ENCODE data around the gene FSTL4. TPM values are rescaled to one million over a fixed set of nuclear protein-coding genes. Genes with fewer than 3 reads are reported as not detected.

The FSTL4 gene
- total and polyA plus RNA-seq, 2 experiments from 2014 or later, result 1.4 to 2.8 TPM

DNA sequence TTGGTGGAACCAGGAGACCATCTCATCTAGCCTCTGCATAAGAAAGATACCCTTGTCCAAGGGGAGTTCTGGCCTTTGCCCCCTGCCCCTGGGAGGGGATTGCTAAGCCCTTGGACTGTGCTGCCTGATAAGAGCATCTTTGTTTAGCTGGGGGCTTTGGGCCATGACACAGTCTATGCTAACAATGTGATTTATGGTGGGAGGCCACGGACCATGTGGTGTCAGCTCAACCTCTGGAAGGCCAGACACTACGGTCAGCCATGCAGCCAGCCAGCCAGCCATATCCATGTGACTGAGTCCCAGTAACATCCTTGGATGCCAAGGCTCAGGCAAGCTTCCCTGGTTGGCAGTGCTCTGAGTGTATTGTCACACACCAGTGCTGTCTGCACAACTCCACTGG, 244.4 kb downstream of the FSTL4 start:
- Mint-ChIP-seq H3K36me3 (ENCODE audit: low read depth) (no peaks in the 10 kb centered on the region), H3K4me1 (peaks cover 46% of the 10 kb centered on the region), H3K27me3 (ENCODE audit: insufficient read depth, low read depth, poor library complexity) (peaks cover 11% of the 10 kb centered on the region), H3K4me3 (no peak overlapping the region), H3K9me3 (no peaks in the 10 kb centered on the region), H3K27ac (no peak overlapping the region)
- TF ChIP-seq, protein P1, sequence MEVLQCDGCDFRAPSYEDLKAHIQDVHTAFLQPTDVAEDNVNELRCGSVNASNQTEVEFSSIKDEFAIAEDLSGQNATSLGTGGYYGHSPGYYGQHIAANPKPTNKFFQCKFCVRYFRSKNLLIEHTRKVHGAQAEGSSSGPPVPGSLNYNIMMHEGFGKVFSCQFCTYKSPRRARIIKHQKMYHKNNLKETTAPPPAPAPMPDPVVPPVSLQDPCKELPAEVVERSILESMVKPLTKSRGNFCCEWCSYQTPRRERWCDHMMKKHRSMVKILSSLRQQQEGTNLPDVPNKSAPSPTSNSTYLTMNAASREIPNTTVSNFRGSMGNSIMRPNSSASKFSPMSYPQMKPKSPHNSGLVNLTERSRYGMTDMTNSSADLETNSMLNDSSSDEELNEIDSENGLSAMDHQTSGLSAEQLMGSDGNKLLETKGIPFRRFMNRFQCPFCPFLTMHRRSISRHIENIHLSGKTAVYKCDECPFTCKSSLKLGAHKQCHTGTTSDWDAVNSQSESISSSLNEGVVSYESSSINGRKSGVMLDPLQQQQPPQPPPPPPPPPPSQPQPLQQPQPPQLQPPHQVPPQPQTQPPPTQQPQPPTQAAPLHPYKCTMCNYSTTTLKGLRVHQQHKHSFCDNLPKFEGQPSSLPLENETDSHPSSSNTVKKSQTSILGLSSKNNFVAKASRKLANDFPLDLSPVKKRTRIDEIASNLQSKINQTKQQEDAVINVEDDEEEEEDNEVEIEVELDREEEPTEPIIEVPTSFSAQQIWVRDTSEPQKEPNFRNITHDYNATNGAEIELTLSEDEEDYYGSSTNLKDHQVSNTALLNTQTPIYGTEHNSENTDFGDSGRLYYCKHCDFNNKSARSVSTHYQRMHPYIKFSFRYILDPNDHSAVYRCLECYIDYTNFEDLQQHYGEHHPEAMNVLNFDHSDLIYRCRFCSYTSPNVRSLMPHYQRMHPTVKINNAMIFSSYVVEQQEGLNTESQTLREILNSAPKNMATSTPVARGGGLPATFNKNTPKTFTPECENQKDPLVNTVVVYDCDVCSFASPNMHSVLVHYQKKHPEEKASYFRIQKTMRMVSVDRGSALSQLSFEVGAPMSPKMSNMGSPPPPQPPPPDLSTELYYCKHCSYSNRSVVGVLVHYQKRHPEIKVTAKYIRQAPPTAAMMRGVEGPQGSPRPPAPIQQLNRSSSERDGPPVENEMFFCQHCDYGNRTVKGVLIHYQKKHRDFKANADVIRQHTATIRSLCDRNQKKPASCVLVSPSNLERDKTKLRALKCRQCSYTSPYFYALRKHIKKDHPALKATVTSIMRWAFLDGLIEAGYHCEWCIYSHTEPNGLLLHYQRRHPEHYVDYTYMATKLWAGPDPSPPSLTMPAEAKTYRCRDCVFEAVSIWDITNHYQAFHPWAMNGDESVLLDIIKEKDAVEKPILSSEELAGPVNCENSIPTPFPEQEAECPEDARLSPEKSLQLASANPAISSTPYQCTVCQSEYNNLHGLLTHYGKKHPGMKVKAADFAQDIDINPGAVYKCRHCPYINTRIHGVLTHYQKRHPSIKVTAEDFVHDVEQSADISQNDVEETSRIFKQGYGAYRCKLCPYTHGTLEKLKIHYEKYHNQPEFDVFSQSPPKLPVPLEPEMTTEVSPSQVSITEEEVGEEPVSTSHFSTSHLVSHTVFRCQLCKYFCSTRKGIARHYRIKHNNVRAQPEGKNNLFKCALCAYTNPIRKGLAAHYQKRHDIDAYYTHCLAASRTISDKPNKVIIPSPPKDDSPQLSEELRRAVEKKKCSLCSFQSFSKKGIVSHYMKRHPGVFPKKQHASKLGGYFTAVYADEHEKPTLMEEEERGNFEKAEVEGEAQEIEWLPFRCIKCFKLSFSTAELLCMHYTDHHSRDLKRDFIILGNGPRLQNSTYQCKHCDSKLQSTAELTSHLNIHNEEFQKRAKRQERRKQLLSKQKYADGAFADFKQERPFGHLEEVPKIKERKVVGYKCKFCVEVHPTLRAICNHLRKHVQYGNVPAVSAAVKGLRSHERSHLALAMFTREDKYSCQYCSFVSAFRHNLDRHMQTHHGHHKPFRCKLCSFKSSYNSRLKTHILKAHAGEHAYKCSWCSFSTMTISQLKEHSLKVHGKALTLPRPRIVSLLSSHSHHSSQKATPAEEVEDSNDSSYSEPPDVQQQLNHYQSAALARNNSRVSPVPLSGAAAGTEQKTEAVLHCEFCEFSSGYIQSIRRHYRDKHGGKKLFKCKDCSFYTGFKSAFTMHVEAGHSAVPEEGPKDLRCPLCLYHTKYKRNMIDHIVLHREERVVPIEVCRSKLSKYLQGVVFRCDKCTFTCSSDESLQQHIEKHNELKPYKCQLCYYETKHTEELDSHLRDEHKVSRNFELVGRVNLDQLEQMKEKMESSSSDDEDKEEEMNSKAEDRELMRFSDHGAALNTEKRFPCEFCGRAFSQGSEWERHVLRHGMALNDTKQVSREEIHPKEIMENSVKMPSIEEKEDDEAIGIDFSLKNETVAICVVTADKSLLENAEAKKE (CRISPR knock-in tag; IDR thresholded peaks at IDR 0.05), result no peak
- TF ChIP-seq CREB1 (CRISPR knock-in tag; IDR thresholded peaks at IDR 0.05; ENCODE audit: low read depth) (no peak), NANOG (IDR thresholded peaks at IDR 0.05; ENCODE audit: borderline replicate concordance) (no peak), EZH2 (IDR thresholded peaks at IDR 0.05; ENCODE audit: low read depth, unreplicated experiment) (no peak), ZNF331 (CRISPR knock-in tag; IDR thresholded peaks at IDR 0.05; ENCODE audit: low read depth) (no peak), JUNB (IDR thresholded peaks at IDR 0.05; ENCODE audit: unreplicated experiment) (no peak), STAT1 (IDR thresholded peaks at IDR 0.05; ENCODE audit: unreplicated experiment) (no peak), ZNF114 (CRISPR knock-in tag; IDR thresholded peaks at IDR 0.05) (no peak), EZH2phosphoT487 (IDR thresholded peaks at IDR 0.05; ENCODE audit: unreplicated experiment) (no peak), POLR2AphosphoS5 (IDR thresholded peaks at IDR 0.05; ENCODE audit: low read depth) (no peak)
- TF ChIP-seq, protein P2, sequence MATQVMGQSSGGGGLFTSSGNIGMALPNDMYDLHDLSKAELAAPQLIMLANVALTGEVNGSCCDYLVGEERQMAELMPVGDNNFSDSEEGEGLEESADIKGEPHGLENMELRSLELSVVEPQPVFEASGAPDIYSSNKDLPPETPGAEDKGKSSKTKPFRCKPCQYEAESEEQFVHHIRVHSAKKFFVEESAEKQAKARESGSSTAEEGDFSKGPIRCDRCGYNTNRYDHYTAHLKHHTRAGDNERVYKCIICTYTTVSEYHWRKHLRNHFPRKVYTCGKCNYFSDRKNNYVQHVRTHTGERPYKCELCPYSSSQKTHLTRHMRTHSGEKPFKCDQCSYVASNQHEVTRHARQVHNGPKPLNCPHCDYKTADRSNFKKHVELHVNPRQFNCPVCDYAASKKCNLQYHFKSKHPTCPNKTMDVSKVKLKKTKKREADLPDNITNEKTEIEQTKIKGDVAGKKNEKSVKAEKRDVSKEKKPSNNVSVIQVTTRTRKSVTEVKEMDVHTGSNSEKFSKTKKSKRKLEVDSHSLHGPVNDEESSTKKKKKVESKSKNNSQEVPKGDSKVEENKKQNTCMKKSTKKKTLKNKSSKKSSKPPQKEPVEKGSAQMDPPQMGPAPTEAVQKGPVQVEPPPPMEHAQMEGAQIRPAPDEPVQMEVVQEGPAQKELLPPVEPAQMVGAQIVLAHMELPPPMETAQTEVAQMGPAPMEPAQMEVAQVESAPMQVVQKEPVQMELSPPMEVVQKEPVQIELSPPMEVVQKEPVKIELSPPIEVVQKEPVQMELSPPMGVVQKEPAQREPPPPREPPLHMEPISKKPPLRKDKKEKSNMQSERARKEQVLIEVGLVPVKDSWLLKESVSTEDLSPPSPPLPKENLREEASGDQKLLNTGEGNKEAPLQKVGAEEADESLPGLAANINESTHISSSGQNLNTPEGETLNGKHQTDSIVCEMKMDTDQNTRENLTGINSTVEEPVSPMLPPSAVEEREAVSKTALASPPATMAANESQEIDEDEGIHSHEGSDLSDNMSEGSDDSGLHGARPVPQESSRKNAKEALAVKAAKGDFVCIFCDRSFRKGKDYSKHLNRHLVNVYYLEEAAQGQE (IDR thresholded peaks at IDR 0.05; ENCODE audit: unreplicated experiment), result no peak
- TF ChIP-seq, protein P3, sequence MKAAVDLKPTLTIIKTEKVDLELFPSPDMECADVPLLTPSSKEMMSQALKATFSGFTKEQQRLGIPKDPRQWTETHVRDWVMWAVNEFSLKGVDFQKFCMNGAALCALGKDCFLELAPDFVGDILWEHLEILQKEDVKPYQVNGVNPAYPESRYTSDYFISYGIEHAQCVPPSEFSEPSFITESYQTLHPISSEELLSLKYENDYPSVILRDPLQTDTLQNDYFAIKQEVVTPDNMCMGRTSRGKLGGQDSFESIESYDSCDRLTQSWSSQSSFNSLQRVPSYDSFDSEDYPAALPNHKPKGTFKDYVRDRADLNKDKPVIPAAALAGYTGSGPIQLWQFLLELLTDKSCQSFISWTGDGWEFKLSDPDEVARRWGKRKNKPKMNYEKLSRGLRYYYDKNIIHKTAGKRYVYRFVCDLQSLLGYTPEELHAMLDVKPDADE (IDR thresholded peaks at IDR 0.05), result no peak
- TF ChIP-seq, protein P4, sequence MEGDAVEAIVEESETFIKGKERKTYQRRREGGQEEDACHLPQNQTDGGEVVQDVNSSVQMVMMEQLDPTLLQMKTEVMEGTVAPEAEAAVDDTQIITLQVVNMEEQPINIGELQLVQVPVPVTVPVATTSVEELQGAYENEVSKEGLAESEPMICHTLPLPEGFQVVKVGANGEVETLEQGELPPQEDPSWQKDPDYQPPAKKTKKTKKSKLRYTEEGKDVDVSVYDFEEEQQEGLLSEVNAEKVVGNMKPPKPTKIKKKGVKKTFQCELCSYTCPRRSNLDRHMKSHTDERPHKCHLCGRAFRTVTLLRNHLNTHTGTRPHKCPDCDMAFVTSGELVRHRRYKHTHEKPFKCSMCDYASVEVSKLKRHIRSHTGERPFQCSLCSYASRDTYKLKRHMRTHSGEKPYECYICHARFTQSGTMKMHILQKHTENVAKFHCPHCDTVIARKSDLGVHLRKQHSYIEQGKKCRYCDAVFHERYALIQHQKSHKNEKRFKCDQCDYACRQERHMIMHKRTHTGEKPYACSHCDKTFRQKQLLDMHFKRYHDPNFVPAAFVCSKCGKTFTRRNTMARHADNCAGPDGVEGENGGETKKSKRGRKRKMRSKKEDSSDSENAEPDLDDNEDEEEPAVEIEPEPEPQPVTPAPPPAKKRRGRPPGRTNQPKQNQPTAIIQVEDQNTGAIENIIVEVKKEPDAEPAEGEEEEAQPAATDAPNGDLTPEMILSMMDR (conservative IDR thresholded peaks at IDR 0.05; ENCODE audit: low read depth in 2 of 2), result no peak
- DNase-seq (ENCODE audit: low spot score), result no peak
- Histone ChIP-seq H3K4me2 (no peak overlapping the region), H3K79me2 (replicated peaks; ENCODE audit: insufficient read depth) (no peaks in the 10 kb centered on the region), H2AFZ (no peak overlapping the region), H3K27me3 (ENCODE audit: insufficient read depth) (no peaks in the 10 kb centered on the region), H3K4me3 (no peak overlapping the region), H3K4me1 (ENCODE audit: insufficient read depth) (peaks cover 34% of the 10 kb centered on the region), H3F3A (replicated peaks; ENCODE audit: low read depth) (no peaks in the 10 kb centered on the region), H3K9me2 (ENCODE audit: insufficient read depth) (peaks cover under 1% of the 10 kb centered on the region; the same call in 1 of the 2 replicates), H3K36me3 (ENCODE audit: insufficient read depth) (no peaks in the 10 kb centered on the region), H4K20me1 (replicated peaks; ENCODE audit: insufficient read depth) (no peaks in the 10 kb centered on the region), H3K27ac (ENCODE audit: low read depth) (no peak overlapping the region)
- no peak for ATAC-seq
